Measurements from ENCODE around the gene RSPH10B2. TPM values are rescaled to one million over a fixed set of nuclear protein-coding genes. Genes with fewer than 3 reads are reported as not detected.

The RSPH10B2 gene
- total and polyA plus RNA-seq, 9 of the 15 experiments (the other 6 are each of a cell fraction or from before 2014, with no cell fraction given), result 0.04 to 0.11 (median 0.08) TPM; not detected in 5

DNA sequence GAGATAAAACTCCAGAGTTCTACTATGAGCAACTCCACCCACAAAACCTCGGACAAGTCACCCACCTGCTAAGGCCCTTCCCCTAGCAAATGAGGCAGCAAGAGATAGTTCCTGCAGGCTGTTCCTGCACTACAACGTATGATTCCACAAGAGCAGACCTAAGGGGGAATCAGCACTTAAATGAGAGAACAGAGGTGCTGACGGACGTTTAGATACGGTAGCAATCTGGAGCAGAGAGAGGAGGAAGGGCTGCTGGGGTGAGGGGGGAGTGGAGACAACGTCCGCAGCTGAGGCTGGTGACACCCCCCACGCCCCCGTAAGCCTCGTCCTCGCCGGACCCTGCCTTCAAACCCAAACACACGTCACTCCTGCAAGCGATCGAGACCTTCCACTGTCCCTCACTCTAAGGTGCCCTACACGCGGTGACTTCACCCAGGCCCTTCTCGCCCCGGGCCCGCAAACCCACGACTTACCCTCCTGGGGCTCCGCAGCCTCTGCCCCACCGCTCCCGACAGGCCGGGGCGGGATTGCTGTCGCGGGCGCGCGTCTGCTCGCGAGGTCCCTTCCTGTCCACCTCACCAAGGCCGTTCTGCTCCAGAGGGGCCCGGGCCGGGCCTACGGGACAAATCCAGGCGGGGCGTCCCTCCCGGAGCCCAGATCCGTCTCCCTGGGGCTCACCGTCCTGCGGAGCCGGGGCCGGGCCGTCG is 47.8 kb upstream of the RSPH10B2 start (continued):
- TF ChIP-seq ZBTB9 (CRISPR knock-in tag; IDR thresholded peaks at IDR 0.05) (no peak), ZBTB40 (IDR thresholded peaks at IDR 0.05) (no peak), ZBTB40 (CRISPR knock-in tag; IDR thresholded peaks at IDR 0.05) (no peak), YY1 (IDR thresholded peaks at IDR 0.05; ENCODE audit: borderline replicate concordance in 1 of 3, control insufficient read depth in 1 of 3, extremely low read depth in 1 of 3, insufficient read depth in 3 of 3, insufficient read length in 1 of 3, insufficient replicate concordance in 2 of 3, low read depth in 1 of 3, low read length in 2 of 3) (no peak), ZC3H8 (IDR thresholded peaks at IDR 0.05) (no peak), MCM5 (IDR thresholded peaks at IDR 0.05; ENCODE audit: low read depth) (no peak), MYC (IDR thresholded peaks at IDR 0.05; ENCODE audit: low read depth, low read length) (no peak), MYC (CRISPR knock-in tag; IDR thresholded peaks at IDR 0.05; ENCODE audit: borderline replicate concordance, low read depth) (no peak), LCOR (CRISPR knock-in tag; IDR thresholded peaks at IDR 0.05) (no peak), SMAD2 (IDR thresholded peaks at IDR 0.05; ENCODE audit: low read depth, low read length) (no peak), HLTF (IDR thresholded peaks at IDR 0.05) (no peak), HDAC6 (IDR thresholded peaks at IDR 0.05; ENCODE audit: low read depth, low read length) (no peak), ATF1 (CRISPR knock-in tag; IDR thresholded peaks at IDR 0.05) (no peak), ATF1 (tag; IDR thresholded peaks at IDR 0.05) (0 out of 2 replicates have a peak, but pooled peaks have one; percentile 27), FOXM1 (IDR thresholded peaks at IDR 0.05; ENCODE audit: low read depth) (no peak), FOXM1 (CRISPR knock-in tag; IDR thresholded peaks at IDR 0.05; ENCODE audit: low read depth) (0 out of 2 replicates have a peak, but pooled peaks have one; percentile 75)
- TF ChIP-seq, protein P1, sequence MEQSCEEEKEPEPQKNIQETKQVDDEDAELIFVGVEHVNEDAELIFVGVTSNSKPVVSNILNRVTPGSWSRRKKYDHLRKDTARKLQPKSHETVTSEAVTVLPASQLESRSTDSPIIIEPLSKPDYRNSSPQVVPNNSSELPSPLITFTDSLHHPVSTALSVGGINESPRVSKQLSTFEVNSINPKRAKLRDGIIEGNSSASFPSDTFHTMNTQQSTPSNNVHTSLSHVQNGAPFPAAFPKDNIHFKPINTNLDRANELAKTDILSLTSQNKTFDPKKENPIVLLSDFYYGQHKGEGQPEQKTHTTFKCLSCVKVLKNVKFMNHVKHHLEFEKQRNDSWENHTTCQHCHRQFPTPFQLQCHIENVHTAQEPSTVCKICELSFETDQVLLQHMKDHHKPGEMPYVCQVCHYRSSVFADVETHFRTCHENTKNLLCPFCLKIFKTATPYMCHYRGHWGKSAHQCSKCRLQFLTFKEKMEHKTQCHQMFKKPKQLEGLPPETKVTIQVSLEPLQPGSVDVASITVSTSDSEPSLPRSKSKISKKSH (CRISPR knock-in tag; IDR thresholded peaks at IDR 0.05), result no peak
